Suprapubic skin (tissue), 3 donors: ENCODE data around the gene FNDC3A.

ENCODE experiments used
- CTCF ChIP-seq, 2 donors: fragments of 200-600 bp in 1 of 2; fragments of 450-650 bp in 1 of 2; sonication (generic) in 1 of 2; IDR thresholded peaks; one replicate each; pipeline ENCODE4 v1.5.1; 2016 to 2019; ENCODE audit warnings: antibody characterized with exemption in 2 of 2, mild to moderate bottlenecking in 1 of 2, moderate library complexity in 1 of 2
- EP300 ChIP-seq: sonication (generic); formaldehyde crosslinking; IDR thresholded peaks from one replicate; pipeline ENCODE4 v1.6.1; 2017; ENCODE audit warnings: antibody characterized with exemption

GRCh38 chr13:49086722-49087121 lies 111.0 kb downstream of the FNDC3A start:
- TF ChIP-seq EP300 (no peak), CTCF (IDR thresholded peaks at IDR 0.05) (no peak)
